NK-92 (cell line): ENCODE results near the gene IZUMO4.
A peak's percentile ranks its signal among the peaks of the same experiment; 100 is the strongest.

Experiments used
- DNase-seq: peaks from one replicate; lab custom pipeline; 2025; ENCODE audit not compliant: unreplicated experiment; lab: John Stamatoyannopoulos, UW

Gene IZUMO4

DNA sequence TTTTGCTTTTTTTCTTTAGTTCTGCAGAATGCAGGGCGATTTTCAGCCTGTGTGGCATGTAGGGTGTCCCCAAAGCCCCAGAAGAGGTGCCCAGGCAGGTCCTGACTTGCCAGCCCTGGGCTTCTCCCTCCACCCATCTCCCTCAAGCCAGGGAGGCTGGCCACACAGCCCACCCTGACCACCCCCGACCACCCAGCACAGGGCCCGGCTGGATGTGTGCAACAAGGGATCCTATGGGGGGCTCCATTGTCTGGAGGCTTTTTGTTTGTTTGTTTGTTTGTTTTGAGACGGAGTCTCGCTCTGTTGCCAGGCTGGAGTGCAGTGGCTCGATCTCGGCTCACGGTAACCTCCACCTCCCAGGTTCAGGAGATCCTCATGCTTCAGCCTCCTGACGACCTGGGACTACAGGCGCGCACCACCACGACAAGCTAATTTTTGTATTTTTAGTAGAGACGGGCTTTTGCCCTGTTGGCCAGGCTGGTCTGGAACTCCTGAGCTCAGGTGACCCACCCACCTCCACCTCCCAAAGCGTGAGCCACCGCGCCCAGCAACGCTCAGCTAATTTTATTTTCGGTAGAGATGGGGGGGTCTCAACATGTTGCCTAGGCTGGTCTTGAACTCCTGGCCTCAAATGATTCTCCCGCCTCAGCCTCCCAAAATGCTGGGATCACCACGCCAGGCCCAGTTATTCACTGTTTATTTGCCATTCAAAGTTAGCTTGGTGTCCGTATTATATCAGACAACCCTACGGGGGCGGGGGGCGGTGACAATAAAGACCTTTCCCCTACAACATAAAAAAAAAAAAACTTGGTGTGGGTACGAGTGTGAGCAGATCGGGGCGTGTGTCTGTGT, 37.9 kb upstream of the IZUMO4 start:
- DNase-seq, result no peak

DNA sequence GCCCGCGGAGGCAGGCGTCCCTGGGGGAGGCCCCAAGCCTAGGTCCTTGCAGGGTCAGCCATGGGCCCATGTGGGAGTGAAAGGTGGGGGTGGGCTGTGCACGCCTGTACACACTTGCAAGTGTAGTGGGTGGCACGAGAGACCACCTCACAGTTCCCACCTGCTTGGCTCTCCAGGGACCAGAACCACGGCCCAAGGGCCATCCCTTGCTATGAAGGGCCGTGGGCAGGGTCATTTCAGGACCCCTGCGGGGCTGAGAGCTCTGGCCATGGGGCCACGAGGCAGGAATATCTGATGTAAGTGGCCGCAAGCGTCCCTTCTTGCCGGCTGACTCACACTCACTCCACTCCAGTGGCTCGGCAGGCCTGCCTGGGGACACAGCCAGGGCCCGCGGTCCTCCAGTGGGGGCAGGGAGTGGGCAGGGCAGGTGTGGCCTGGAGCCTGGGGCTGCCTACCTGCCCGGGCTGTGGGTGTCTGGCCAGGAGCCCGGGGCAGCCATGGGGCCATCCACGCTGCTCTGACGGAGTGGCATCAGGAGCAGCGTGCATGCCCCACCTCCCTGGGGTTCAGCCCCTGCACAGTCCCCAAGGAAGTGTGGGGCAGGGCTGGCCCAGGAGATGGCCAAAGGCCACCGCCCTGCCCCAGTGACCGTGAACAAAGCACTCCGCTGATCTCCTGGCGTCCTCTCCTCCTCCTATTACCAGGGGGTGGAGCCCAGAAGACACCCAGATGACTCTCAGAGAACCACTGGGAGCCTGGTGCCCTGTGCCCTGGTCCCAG, 37.1 kb upstream of the IZUMO4 start:
- no peak for DNase-seq

DNA sequence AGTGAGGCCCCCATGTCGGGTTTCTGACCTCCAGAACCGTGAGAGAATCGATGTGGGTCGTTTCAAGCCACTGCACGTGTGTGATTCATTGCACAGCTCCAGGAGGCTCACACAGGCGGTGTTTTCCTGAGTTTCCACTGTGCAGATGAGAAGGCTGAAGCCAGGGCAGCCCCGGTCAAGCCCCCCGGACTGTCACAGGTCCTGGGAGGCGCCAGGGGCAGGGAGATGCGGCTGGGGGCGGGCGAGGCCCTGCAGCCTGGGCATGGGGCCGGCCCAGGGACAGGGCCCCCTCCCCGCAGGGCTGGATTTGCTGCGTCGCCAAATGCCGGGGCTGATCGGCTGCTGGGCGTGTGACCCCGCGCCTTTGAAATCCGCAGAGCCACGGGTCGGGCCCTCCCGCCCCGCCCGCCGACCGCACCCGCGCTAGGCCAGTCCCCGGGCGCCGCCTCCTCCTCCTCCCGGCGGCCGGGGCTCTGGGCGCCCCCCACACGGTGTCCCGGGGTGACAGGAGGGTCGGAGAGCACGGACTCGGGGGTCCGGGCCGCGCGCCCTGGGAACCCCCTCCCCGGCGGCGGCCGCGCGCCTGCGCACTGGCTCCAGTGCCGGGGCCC, 35.7 kb upstream of the IZUMO4 start:
- no peak for DNase-seq

DNA sequence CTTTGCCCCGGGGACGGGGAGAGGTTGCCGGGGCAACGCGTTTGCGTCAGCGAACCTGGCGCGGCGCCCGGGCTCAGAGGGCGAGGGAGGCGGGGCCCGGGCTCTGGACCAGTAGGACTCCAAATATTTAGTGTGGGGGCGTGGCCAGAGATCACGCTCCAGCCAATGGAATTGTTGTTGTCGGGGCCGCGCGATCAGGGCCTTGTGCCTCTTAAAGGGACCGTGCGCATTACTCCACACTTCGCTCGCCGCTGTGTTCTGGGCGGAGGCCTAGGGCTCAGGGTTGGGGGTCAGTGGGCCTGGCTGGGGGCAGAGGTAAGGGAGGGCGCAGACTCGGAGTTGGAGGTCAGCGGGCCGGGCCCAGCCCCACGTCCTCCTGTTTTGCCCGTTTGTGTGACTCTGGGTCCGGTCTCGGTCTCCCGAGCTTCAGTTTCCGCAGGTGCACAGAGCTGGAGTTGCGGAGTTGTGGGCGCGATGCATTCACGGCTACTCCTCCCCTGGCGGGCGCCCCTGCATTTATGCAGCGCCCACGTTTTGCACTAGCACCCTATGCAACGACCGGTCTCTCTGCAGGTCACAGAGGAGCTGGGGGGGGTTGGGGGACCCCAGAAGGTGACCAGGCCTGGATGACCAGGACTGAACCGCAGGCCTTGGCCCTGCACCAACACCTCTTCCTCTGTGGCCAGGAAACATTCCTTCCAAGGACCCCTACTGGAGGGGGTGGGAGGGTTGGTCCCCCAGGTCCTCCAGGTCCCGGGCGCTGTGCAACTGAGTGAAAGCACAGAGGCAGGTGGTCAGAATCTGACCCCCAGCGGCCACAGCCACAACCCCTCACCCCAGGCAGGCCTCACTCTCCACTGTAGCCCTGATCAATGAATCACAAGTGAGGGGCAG, 35.0 kb upstream of the IZUMO4 start:
- DNase-seq, result peak; percentile 97

DNA sequence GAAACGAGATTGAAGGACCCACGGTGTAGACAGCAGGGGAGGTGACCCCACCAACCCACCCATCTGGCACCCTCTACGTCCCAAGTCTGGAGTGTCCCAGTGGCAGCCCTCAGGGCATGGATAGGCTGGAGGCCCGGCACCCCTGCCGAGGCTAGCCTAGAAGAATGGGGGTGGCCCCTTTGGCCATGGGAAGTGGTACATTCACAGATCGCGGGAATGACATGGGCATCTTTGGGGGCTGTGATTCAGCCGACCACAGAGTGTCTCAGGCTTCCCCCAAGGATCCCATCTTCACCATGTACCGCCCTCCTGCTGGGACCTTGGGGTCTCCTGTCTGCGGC, 34.4 kb upstream of the IZUMO4 start:
- no peak for DNase-seq

DNA sequence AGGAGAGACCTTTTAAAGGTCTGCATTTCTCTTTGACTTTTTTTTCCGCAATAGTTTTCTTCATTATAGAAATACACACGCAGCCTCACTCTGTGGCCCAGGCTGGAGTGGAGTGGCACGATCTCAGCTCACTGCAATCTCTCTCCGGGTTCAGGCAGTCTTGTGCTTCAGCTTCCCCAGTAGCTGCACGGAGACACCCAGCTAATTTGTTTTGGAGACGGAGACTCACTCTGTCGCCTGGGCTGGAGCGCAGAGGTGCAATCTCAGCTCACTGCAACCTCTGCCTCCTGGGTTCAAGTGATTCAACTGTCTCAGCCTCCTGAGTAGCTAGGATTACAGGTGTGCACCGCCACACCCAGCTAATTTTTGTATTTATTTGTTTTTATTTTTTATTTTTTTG, 33.9 kb upstream of the IZUMO4 start:
- DNase-seq, result no peak

DNA sequence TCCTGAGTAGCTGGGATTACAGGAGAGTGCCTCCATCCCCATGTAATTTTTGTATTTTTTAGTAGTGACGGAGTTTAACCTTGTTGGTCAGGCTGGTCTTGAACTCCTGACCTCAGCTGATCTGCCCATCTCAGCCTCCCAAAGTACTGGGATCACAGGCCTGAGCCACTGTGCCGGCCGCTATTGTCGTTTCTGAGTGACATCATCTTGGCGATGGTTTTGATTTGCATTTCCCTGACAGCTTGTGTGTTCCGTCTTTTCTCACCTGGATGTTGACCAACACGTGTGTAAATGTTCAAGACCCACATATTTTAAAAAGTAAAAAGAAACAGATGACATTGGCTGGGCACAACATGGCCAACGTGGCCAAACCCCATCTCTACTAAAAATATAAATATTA, 32.9 kb upstream of the IZUMO4 start:
- DNase-seq, result no peak

DNA sequence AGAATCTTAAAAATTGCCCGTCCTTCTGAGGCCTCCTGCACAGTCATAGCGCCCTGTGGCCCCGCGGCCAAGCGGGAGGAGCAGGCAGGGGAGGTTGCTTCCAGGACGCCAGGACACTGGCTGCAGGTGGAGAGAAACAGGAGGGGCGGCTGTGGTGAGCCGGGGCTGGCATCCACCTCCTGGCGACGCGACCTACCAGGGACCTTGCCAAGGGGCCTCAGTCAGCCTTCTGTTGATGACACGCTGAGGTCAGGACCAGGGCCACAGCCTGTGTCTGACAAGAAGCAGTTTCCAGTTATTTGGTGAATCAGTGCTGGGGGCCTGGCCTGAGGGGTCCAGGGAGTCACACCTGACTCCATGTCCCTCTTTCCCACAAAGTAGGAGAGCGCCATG, 32.3 kb upstream of the IZUMO4 start:
- no peak for DNase-seq

DNA sequence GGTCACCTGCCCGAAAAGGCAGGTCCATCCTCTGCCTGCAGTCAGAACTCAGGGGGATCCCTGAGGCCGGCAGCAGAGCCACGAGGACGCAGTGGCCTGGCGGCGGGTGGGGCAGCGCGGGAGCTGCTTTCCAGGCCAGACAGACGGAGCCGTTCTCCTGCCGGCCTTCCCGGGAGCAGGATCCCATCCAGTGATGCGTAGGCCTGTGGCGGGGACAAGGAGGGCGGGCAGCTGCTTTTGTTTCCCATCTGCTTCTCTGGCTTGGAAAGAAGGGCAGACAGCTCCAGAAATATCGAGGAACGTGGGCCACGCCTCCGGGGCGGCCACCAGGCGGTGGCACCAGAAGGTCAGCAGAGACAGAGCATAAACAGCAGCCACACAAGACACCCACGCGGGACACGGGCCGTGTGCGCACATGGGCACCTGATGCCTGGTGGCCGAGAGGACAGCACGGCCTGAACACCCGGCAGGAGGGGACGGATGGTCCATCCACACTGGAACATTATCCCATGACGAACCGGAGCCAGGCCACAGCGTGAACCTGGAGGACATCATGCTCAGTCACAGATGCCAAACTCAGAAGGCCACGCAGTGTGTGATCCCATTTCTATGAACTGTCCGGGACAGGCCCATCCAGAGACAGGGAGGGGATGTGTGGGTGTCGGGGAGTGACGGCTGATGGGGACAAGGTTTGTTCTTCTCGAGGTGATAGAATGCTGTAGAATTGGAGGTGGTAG, 31.8 kb upstream of the IZUMO4 start:
- DNase-seq, result no peak

DNA sequence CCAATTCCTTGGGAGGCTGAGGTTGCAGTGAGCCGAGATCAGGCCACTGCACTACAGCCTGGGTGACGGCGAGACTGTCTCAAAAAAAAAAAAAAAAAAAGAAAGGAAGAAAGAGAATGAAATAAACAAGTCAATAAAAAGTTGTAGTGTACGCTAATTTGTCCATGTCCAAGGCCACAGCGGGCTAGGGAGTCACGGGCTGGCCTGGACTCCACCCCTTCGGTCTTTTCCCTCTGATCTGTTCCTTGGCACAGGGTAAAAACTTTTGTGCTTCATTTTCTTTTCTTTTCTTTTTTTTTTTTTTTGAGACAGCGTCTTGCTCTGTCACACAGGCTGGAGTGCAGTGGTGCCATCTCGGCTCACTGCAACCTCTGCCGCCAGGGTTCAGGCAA, 26.3 kb upstream of the IZUMO4 start:
- DNase-seq, result no peak

DNA sequence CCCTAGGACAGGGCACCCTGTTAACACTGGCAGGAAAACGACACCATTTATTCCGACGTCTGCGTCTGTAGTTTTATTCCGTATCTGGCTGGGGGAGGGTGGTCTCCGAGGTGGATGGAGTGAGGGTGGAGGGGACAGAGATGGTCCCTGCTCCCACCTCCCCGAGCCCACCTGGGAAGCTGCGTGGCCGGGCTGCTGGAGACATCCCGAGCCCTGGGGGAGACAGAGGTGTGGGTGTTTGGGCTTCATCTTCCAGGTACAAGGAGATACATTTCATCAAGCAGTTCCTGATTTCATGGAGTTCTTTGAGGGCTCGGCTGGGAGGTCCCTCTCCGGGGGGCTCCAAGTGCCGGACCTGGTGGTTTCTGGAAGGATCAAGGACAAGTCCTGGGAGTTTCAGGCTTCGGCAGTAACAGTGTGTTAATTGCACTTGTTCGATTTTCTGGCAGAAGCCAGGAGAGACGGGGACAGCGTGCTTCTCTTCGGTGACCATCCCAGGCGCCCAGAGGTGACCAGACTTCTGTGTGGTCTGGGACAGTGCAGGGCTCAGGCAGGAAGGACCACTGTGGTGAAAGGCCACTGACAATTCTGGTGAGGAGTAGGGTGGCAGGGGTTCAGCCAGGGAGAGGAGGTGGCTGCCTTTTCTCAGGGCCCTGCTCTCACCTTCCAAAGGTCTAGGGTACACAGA, 25.6 kb upstream of the IZUMO4 start:
- DNase-seq, result no peak

DNA sequence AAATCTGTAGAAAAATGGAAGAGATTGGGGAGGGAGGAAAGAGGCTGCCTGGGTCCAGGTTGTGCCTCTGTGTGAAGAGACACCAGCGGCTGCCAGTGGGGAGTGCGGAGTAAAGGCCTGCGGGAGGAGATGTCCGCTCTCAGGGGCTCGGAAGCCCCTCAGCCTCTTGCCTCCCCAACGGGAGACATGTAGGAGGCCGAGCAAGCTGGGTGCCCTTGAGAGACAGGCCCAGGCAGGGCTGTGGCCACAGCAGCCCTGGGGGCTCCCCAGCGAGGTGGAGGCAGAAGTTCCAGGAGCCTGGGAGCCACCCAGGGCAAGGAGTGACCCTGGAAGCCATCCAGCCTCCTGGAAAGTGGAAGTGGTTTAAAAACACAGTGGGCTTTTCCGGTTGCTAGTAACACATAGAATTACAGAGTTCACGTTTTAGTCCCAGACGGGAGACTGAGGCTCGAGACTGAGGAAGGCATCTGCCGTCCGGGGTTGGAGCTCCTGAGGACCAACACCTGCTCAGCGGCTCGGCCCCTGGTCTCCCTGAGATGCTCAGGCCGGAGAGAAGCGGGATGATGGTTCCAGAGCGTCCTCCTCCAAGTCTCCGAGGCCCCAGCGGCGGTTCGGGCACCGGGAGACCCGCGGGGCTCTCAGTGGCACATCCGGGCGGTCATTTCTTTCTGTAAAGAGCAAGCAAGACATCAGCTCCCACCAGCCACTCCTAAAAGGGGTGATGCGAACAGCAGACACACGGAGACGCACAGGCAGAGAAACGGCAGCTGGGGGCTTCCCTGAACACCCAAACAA, 23.8 kb upstream of the IZUMO4 start:
- no peak for DNase-seq

DNA sequence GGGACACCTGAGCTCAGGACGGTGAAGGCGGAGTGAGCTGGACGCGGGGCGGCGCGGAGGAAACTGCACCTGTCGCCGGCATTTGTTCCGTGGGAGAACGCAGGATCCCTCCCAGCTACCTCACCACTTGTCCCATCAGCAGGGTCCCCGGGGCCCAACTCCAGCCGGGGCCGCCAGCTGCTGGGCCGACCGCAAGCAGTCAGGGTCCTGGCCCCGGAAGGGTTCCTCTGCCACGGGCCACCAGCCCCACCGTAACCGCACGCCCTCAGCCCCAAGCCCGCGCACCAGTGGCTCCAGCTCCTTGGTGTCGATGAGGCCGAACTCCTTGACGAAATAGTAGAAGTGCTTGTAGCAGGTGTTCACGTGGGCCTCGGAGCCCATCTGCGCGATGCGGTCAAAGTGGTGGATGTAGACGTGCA, 20.2 kb upstream of the IZUMO4 start:
- DNase-seq, result no peak

DNA sequence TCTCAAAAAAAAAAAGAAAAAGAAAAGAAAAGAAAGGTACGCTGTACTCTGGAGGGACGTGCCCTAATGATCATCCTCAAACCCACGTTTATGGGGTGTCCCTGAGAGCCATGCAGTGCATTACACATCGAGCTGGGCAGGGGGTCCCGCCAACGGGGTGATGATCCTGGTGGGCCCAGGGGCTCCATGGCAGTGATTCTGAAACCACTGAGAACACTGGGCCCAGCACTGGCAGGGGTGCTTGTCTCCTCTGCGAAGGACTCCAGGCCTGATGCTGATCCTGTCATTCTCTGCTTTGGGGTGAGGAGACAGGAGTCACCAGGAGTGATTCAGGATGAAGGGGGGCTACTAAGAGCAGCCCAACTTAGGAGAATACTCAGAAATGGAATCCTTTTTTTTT, 19.3 kb upstream of the IZUMO4 start:
- DNase-seq, result no peak

DNA sequence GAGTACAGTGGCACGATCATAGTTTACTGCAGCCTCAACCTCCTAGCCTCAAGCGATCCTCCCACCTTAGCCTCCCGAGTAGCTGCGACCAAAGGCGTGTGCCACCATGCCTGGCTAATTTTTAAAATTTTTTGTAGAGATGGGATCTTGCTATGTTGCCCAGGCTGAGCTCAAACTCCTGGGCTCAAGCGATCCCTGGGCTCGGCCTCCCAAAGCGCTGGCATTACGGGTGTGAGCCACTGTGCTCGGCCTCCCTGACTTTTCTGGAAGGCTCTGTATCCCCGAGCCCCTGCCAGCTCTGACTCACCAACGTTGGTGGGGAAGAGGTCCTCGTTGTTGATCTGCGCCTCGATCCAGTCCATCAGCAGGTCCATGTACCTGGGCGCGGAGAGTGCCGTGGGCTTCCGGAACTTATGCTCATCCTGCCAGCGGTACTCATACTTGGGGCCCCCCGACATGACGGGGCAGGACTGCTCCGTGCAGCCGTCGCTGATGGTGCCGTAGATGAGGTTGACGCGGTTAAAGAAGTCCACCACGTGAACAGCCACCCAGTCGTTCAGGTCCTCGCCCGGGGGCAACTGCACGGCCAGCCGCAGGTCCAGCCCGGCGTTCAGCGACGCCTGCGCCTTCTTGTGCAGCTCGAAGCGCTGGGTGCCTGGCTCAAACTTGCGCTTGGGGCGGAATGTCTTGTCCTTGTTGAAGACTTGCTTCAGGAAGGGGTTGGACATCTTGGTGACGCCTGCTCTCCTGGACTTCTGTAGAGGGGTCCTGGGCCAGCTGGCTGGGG, 18.7 kb upstream of the IZUMO4 start:
- DNase-seq, result no peak

DNA sequence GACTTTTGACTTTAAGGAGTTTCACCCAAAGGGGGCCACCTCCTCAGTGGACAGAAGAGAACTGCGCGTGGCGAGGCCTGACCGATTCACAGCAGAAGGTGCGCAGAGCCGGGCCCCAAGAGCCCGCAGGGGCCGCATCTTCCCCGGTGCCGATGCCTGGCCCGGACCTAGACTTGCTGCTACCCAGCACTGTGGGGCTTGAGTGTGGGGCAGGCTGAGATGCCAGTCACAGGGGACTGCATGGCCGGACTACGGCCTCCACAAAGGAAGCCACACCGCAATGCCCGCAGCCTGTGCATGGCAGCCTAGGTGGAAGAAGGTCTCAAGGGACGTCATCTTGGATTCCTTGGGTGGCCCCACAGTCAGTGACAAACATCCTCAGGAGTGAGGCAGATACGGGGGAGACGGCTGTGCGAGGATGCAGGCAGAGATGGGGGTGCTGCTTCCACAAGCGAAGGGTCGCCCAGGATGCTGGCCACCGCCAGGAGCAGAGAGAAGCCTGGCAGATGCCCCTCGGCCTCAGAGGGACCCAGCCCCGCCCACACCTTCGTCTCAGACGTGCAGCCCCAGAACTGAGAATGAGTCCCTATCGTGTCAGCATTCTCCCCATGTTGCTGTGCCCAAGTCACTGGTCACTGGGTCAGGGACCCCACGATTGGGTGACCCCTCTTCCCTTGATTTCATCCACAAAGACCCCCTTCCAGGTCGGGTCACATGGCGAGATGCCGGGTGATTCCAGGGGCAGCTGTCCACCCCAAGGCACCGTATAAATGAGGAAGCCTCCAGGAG, 17.4 kb upstream of the IZUMO4 start:
- no peak for DNase-seq

DNA sequence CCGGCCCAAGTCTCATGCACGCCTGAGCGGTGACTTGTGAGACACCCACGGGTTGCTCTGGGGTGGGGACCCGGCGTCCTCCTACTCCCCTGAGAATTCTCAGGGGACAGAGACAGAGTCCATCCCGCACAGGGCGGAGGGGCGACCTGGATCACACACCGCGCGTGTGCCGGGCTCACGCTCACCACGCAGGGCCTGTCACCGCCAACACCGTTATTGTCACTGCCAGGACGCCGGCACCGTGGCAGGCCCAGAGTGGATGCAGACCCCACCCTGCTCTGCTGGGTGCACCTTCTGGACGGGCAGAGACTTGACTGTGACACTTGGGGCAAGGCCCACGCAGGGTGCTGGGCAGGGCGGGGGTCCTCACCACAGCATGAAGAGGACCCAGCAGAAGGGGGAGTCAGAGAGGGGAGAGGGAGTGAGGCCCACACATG, 16.8 kb upstream of the IZUMO4 start:
- no peak for DNase-seq
